Right renal cortex interstitium (tissue), 3 donors: ENCODE data around the gene MYL10. TPM values are rescaled to one million over a fixed set of nuclear protein-coding genes. Genes with fewer than 3 reads are reported as not detected.

Experiments used
- DNase-seq, 3 donors: peaks; one replicate each; pipeline ENCODE4 v3.0.0-alpha.2; 2013; ENCODE audit warnings: low read depth in 3 of 3, low spot score in 2 of 3
- polyA plus RNA-seq, 3 donors: library from polyadenylated mRNA; unstranded; fragments of 120-200 nt; gene quantifications; one replicate each; pipeline ENCODE4 v1.2.1, GENCODE V29; 2013; ENCODE audit not compliant: insufficient read length in 3 of 3

Gene MYL10
- polyA plus RNA-seq, 3 donors, result 0.21 to 0.42 (median 0.35) TPM

GRCh38 chr7:101598986-101599771 is 29.9 kb downstream of the MYL10 start:
- DNase-seq, result no peak

- DNase-seq, result no peak
Measured at GRCh38 chr7:101598422-101598985, 30.6 kb downstream of the MYL10 start.

- DNase-seq, result no peak
Measured at GRCh38 chr7:101597941-101598340, 31.2 kb downstream of the MYL10 start.

GRCh38 chr7:101596898-101597297 is 32.2 kb downstream of the MYL10 start:
- no peak for DNase-seq

GRCh38 chr7:101595766-101596537 is 33.1 kb downstream of the MYL10 start:
- no peak for DNase-seq

- no peak for DNase-seq
Measured at GRCh38 chr7:101595246-101595645, 33.9 kb downstream of the MYL10 start.

- DNase-seq, result no peak
Measured at GRCh38 chr7:101594790-101595189, 34.3 kb downstream of the MYL10 start.

GRCh38 chr7:101593556-101593955 is 35.5 kb downstream of the MYL10 start:
- DNase-seq, result no peak

GRCh38 chr7:101591504-101591903 is 37.6 kb downstream of the MYL10 start:
- DNase-seq, result no peak

- no peak for DNase-seq
Measured at GRCh38 chr7:101590663-101591435, 38.2 kb downstream of the MYL10 start.

GRCh38 chr7:101589976-101590662 is 39.0 kb downstream of the MYL10 start:
- DNase-seq, result no peak

GRCh38 chr7:101589052-101589451 is 40.0 kb downstream of the MYL10 start:
- DNase-seq, result no peak

- DNase-seq, result no peak
Measured at GRCh38 chr7:101588131-101588935, 40.8 kb downstream of the MYL10 start.

GRCh38 chr7:101586906-101587677 is 42.0 kb downstream of the MYL10 start:
- DNase-seq, result no peak

GRCh38 chr7:101586078-101586905 is 42.8 kb downstream of the MYL10 start:
- peak in 1 of 3 donors; percentile 46 for DNase-seq

GRCh38 chr7:101582971-101583370 is 46.1 kb downstream of the MYL10 start:
- DNase-seq, result no peak

- DNase-seq, result no peak
Measured at GRCh38 chr7:101581891-101582290, 47.2 kb downstream of the MYL10 start.

- DNase-seq, result no peak
Measured at GRCh38 chr7:101580596-101580995, 48.5 kb downstream of the MYL10 start.
